NCI-H146 (cell line): ENCODE results near the gene TNFRSF17.
"Not testable (repeated sequence)": the region's sequence is repeated elsewhere in the genome, so short reads cannot be mapped to it uniquely, and the experiment has no call there.

ENCODE experiments used
- DNase-seq: peaks from one replicate; lab custom pipeline; 2025; lab: John Stamatoyannopoulos, UW

The TNFRSF17 gene

GRCh38 chr16:11964761-11965551 lies at the start of gene TNFRSF17:
TNFRSF17 (plus strand) TSS chr16:11965210; CDS start chr16:11965325, 115 bp downstream.
- DNase-seq = no peak

GRCh38 chr16:11915644-11916523 lies 49.1 kb upstream of the TNFRSF17 start, which contains the start of gene GSPT1:
GSPT1 (minus strand) TSS chr16:11915956; CDS start chr16:11915720, 236 bp downstream.
- peak; percentile 99 for DNase-seq

- DNase-seq = peak; percentile 85
Observed at GRCh38 chr16:11916524-11917285, 48.3 kb upstream of the TNFRSF17 start.

- not testable (repeated sequence) for DNase-seq
Observed at GRCh38 chr16:11924046-11924445, 41.0 kb upstream of the TNFRSF17 start.

GRCh38 chr16:11927350-11927749 lies 37.7 kb upstream of the TNFRSF17 start:
- not testable (repeated sequence) for DNase-seq

- DNase-seq = not testable (repeated sequence)
Observed at GRCh38 chr16:11941945-11942344, 23.1 kb upstream of the TNFRSF17 start, which contains the start of gene NPIPB2. NPIPB2 (minus strand) TSS chr16:11942045; CDS start chr16:11942045, 0 bp downstream.

- no peak for DNase-seq
Observed at GRCh38 chr16:11946433-11946832, 18.6 kb upstream of the TNFRSF17 start.

GRCh38 chr16:11948819-11949218 lies 16.2 kb upstream of the TNFRSF17 start:
- no peak for DNase-seq

GRCh38 chr16:11949527-11949926 lies 15.5 kb upstream of the TNFRSF17 start:
- peak; percentile 69 for DNase-seq

- no peak for DNase-seq
Observed at GRCh38 chr16:11950388-11950787, 14.6 kb upstream of the TNFRSF17 start.

GRCh38 chr16:11953576-11953975 lies 11.4 kb upstream of the TNFRSF17 start:
- DNase-seq = not testable (repeated sequence)

GRCh38 chr16:11955713-11956123 lies 9.3 kb upstream of the TNFRSF17 start:
- DNase-seq = no peak

GRCh38 chr16:11956558-11956957 lies 8.5 kb upstream of the TNFRSF17 start:
- DNase-seq = no peak

- DNase-seq = no peak
Observed at GRCh38 chr16:11957591-11958395, 7.2 kb upstream of the TNFRSF17 start.

GRCh38 chr16:11962457-11962856 lies 2.6 kb upstream of the TNFRSF17 start:
- not testable (repeated sequence) for DNase-seq

- DNase-seq = not testable (repeated sequence)
Observed at GRCh38 chr16:11962978-11963377, 2.0 kb upstream of the TNFRSF17 start.

- no peak for DNase-seq
Observed at GRCh38 chr16:11963706-11964105, 1.3 kb upstream of the TNFRSF17 start.

- DNase-seq = no peak
Observed at GRCh38 chr16:11966173-11966572, 1.2 kb downstream of the TNFRSF17 start.

GRCh38 chr16:11967195-11967911 lies 2.3 kb downstream of the TNFRSF17 start:
- DNase-seq = no peak

GRCh38 chr16:11968577-11968976 lies 3.6 kb downstream of the TNFRSF17 start:
- no peak for DNase-seq
